Measurements from ENCODE around the gene PPP3CA.
"Not testable (repeated sequence)": the region's sequence is repeated elsewhere in the genome, so short reads cannot be mapped to it uniquely, and the experiment has no call there.

DNA sequence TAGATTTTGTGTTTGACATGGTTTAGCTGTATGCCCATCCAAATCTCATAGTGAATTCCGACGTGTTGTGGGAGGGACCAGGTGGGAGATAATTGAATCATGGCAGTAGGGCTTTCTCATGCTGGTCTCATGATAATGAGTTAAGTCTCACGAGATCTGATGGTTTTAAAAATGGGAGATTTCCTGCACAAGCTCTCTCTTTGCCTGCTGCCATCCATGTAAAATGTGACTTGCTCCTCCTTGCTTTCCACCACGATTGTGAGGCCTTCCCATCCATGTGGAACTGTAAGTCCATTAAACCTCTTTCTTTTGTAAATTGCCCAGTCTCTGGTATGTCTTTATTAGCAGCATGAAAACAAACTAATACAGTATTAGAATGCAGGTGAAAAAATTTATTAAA, 164.6 kb downstream of the PPP3CA start:
- TF ChIP-seq CTCF (IDR thresholded peaks at IDR 0.05; ENCODE audit: low read depth, low read length); POLR2A (IDR thresholded peaks at IDR 0.05; ENCODE audit: extremely low read depth, insufficient read length): not testable (repeated sequence)
- TF ChIP-seq, protein P1, sequence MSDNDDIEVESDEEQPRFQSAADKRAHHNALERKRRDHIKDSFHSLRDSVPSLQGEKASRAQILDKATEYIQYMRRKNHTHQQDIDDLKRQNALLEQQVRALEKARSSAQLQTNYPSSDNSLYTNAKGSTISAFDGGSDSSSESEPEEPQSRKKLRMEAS (IDR thresholded peaks at IDR 0.05; ENCODE audit: low read depth, low read length), result not testable (repeated sequence)

All from NB4 (cell line).